CD4-positive, alpha-beta T cell treated with Interleukin-12 subunit alpha and Interleukin-12 subunit beta, for 1 hour (primary cell): Measurements from ENCODE around the gene DCP1B.
"Not testable (repeated sequence)": the region's sequence is repeated elsewhere in the genome, so short reads cannot be mapped to it uniquely, and the experiment has no call there.

Experiments
- DNase-seq: peaks from one replicate; pipeline ENCODE4 v3.0.0-alpha.2; 2020

Gene DCP1B

GRCh38 chr12:1972260-1972659 lies 32.0 kb downstream of the DCP1B start:
- no peak for DNase-seq

GRCh38 chr12:1970331-1970900 lies 33.8 kb downstream of the DCP1B start:
- no peak for DNase-seq

GRCh38 chr12:1966561-1967226 lies 37.6 kb downstream of the DCP1B start:
- DNase-seq = no peak

- DNase-seq = no peak
Measured at GRCh38 chr12:1965916-1966315, 38.3 kb downstream of the DCP1B start.

GRCh38 chr12:1962051-1963020 lies 41.9 kb downstream of the DCP1B start:
- no peak for DNase-seq

- no peak for DNase-seq
Measured at GRCh38 chr12:1956716-1957115, 47.5 kb downstream of the DCP1B start.

- DNase-seq = no peak
Measured at GRCh38 chr12:1949771-1950470, 54.3 kb downstream of the DCP1B start.

GRCh38 chr12:1948883-1949282 lies 55.4 kb downstream of the DCP1B start:
- DNase-seq = no peak

GRCh38 chr12:1947081-1947480 lies 57.2 kb downstream of the DCP1B start:
- DNase-seq = no peak

GRCh38 chr12:1946296-1946695 lies 58.0 kb downstream of the DCP1B start:
- no peak for DNase-seq

- DNase-seq = not testable (repeated sequence)
Measured at GRCh38 chr12:1945502-1945901, 58.8 kb downstream of the DCP1B start.

GRCh38 chr12:1939801-1940607 lies 64.3 kb downstream of the DCP1B start:
- DNase-seq = peak; percentile 89

GRCh38 chr12:1939331-1939730 lies 64.9 kb downstream of the DCP1B start:
- DNase-seq = no peak

- no peak for DNase-seq
Measured at GRCh38 chr12:1937481-1938224, 66.6 kb downstream of the DCP1B start.

GRCh38 chr12:1936406-1937320 lies 67.6 kb downstream of the DCP1B start:
- DNase-seq = no peak

GRCh38 chr12:1935700-1936378 lies 68.4 kb downstream of the DCP1B start:
- DNase-seq = no peak

- DNase-seq = no peak
Measured at GRCh38 chr12:1935242-1935641, 69.0 kb downstream of the DCP1B start.

GRCh38 chr12:1934831-1935230 lies 69.4 kb downstream of the DCP1B start:
- DNase-seq = no peak

GRCh38 chr12:1934068-1934467 lies 70.2 kb downstream of the DCP1B start:
- no peak for DNase-seq
